Activated B cell treated with CpG ODN at 0.5 μM for 24 hours (primary cell): ENCODE measurements around the gene SLAMF1. TPM values are rescaled to one million over a fixed set of nuclear protein-coding genes. Genes with fewer than 3 reads are reported as not detected.

Experiments used
- ATAC-seq: fragments of 200-7000 bp; cut with Tn5 transposase; one replicate; pipeline ENCODE4 v1.10.0; 2021; ENCODE audit warnings: low read depth, mild to moderate bottlenecking, moderate library complexity
- CTCF ChIA-PET: fragments of 350-600 bp; sonication (Branson Sonifier 250); formaldehyde crosslinking; loops from one replicate; lab custom pipeline; 2021; ENCODE audit warnings: antibody characterized with exemption; lab: Charles Lee
- POLR2A ChIA-PET: fragments of 350-600 bp; sonication (Branson Sonifier 250); formaldehyde crosslinking; loops from one replicate; lab custom pipeline; 2021; ENCODE audit warnings: antibody characterized with exemption; lab: Charles Lee
- DNase-seq: peaks from one replicate; pipeline ENCODE4 v3.0.0; 2022
- H3K27ac Mint-ChIP-seq: one replicate; pipeline ENCODE4 v1.8.0; 2020; ENCODE audit warnings: mixed read lengths
- H3K27me3 Mint-ChIP-seq: one replicate; pipeline ENCODE4 v1.8.0; 2021; ENCODE audit warnings: mixed read lengths
- H3K36me3 Mint-ChIP-seq: one replicate; pipeline ENCODE4 v1.8.0; 2021; ENCODE audit warnings: low read depth, mixed read lengths
- H3K4me1 Mint-ChIP-seq: one replicate; pipeline ENCODE4 v1.8.0; 2021; ENCODE audit warnings: mixed read lengths
- H3K4me3 Mint-ChIP-seq: one replicate; pipeline ENCODE4 v1.8.0; 2020; ENCODE audit warnings: mild to moderate bottlenecking, mixed read lengths
- H3K9me3 Mint-ChIP-seq: one replicate; pipeline ENCODE4 v1.8.0; 2020; ENCODE audit warnings: mixed read lengths
- intact Hi-C: fragments of 100-400 bp; cut with micrococcal nuclease; formaldehyde crosslinking; loops from one replicate; pipeline ENCODE4 v1.15.1; 2024
- total RNA-seq: library from RNA; stranded (reverse); gene quantifications from 2 replicates; pipeline ENCODE4 v1.2.3, GENCODE V29; 2022
- TF ChIP-seq, protein P1 (sequence below): fragments of 200-600 bp; IDR thresholded peaks from one replicate; pipeline ENCODE4 v1.8.0; 2022; ENCODE audit warnings: antibody characterized with exemption, mild to moderate bottlenecking

SLAMF1 gene
- total RNA-seq, 1 donor from 2014 or later = 91.7 TPM

DNA sequence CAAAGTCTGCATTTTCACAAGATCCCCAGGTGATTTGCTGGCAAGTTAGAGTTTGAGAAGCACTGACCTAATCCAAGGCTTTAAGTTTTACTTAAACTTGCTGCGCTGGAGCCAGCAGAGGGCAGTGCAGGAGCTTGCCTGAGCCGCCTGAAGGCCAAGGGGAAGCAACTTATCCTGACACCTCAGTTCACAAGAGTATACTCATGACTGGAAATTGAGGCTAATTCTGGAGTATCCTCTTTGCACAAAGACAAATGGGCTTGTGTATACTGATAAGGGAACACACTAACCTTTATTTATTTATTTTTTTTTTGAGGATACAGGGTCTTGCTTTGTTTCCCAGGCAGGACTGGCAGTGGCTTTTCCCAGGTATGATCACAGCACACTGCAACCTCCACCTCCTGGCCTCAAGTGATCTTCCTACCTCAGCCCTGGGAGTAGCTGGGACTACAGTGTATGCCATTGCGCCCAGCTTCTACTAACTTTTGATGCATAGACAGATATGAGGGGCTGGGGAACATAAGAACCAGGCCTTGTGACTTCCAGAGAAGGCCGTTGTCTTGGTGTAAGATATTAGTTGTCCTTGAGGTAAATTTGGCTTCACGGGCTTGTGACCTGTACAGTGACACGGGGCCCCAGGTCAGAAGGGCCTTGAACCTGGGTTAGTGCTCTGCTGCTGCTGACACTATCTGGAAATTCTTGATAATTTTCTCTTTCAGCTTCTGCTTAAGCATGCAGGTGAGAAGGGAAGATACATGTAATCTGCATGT, 29.0 kb upstream of the SLAMF1 start:
- Mint-ChIP-seq H3K27ac (peak overlapping the region; percentile 61), H3K4me1 (peaks cover 14% of the 10 kb centered on the region), H3K27me3 (no peaks in the 10 kb centered on the region), H3K9me3 (no peaks in the 10 kb centered on the region), H3K36me3 (peaks cover 48% of the 10 kb centered on the region), H3K4me3 (peak overlapping the region; percentile 44)
- peak; percentile 60 for DNase-seq
- TF ChIP-seq, protein P1, sequence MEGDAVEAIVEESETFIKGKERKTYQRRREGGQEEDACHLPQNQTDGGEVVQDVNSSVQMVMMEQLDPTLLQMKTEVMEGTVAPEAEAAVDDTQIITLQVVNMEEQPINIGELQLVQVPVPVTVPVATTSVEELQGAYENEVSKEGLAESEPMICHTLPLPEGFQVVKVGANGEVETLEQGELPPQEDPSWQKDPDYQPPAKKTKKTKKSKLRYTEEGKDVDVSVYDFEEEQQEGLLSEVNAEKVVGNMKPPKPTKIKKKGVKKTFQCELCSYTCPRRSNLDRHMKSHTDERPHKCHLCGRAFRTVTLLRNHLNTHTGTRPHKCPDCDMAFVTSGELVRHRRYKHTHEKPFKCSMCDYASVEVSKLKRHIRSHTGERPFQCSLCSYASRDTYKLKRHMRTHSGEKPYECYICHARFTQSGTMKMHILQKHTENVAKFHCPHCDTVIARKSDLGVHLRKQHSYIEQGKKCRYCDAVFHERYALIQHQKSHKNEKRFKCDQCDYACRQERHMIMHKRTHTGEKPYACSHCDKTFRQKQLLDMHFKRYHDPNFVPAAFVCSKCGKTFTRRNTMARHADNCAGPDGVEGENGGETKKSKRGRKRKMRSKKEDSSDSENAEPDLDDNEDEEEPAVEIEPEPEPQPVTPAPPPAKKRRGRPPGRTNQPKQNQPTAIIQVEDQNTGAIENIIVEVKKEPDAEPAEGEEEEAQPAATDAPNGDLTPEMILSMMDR = peak; percentile 57
- ATAC-seq = peak; percentile 81
- intact Hi-C loops = loop anchor here (1.0 to 5.0 kb wide), 7 partner anchors 12 to 278 kb away; partner anchors contain the start of genes CD48 and ITLN2
- CTCF ChIA-PET = interaction anchor here (0.6 to 5.1 kb wide), 26 partner anchors 8 to 384 kb away, joined by 3 to 60 read pairs (median 5); partner anchors contain the start of genes CD48 and SLAMF1
- POLR2A ChIA-PET = interaction anchor here (0.7 to 5.6 kb wide), 13 partner anchors 11 to 369 kb away, joined by 3 to 60 read pairs (median 4); partner anchors contain the start of gene SLAMF1

DNA sequence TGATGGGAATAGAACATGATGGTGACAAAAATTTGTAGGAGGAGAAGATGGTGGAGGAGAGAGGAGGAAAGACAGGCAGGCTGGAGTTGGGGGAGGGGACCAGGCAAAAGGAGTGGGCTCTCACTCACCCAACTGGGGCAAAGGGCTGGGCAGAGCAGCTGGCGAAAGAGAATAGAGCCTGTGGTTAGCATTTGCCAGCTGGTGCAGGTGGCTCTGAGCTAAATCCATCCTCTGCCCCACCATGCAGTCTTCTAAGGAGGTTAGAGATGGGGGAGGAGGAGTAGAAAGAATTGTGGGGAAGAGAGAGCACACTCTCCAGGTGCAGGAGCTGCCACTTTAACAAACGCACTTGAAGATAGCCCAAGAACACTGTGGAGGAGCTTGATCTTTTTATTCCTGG, 27.6 kb upstream of the SLAMF1 start:
- ATAC-seq (peak; percentile 32), DNase-seq (no peak)
- no peak overlapping the region for H3K4me3 Mint-ChIP-seq
- no peaks in the 10 kb centered on the region for H3K9me3 Mint-ChIP-seq
- peaks cover 41% of the 10 kb centered on the region for H3K36me3 Mint-ChIP-seq
- no peaks in the 10 kb centered on the region for H3K27me3 Mint-ChIP-seq
- ChIA-PET CTCF (interaction anchor here (0.8 to 5.1 kb wide), 21 partner anchors 8 to 280 kb away, joined by 3 to 60 read pairs (median 6); partner anchors contain the start of genes ITLN2 and SLAMF1), POLR2A (interaction anchor here (0.6 to 5.6 kb wide), 12 partner anchors 9 to 513 kb away, joined by 3 to 60 read pairs (median 4); partner anchors contain the start of gene SLAMF1)
- H3K27ac Mint-ChIP-seq = no peak overlapping the region
- TF ChIP-seq, protein P1 = no peak
- intact Hi-C loops = loop anchor here (2.0 kb wide), 1 partner anchor 246 kb away; no protein-coding TSS in a partner anchor
- H3K4me1 Mint-ChIP-seq = peaks cover 19% of the 10 kb centered on the region

DNA sequence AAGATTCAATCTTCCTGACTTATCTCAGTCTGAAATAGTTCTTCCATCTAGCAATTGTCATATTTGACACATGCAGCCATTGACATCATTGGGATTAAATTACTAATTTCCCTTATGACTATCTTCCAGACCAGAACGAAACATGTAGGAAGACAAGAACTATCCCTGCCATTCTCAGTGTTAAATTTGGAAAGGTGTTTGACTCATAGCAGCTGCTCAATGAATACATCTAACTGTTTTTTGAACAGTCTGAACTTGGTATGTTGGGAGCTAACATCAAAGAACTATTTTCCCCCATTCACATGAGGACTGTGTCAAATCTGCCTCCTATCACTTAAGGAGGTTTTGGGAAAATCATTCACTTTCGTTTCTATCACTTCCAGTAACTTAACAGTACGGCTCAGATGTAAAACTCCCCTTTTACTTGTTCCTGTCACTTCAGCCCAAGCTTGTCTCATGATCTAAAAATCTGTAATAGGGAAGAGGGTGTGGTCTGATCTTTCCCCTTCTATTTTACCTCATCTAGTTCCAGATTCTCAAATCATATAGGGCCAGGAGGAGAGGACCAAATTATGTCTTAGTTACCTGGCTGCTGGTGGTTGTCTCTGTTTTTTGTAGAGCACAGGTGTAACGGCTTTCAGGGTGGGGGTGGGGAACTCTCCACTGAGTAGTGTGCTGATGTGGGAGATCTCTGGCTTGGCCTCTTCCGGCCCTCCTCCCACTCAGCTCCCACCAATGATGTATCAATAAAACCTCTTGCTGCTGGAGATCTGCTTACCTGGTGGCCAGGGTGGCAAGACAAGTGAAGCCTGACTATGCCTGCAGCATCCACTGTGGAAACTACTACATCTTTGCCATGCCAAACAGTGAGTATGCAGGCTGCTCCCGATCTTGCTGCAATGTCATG, 26.2 kb upstream of the SLAMF1 start:
- ChIA-PET POLR2A (interaction anchor here (0.9 to 5.6 kb wide), 15 partner anchors 8 to 122 kb away, joined by 3 to 60 read pairs (median 4); partner anchors contain the start of genes CD48, LY9 and SLAMF1), CTCF (interaction anchor here (0.7 to 5.1 kb wide), 14 partner anchors 8 to 279 kb away, joined by 3 to 60 read pairs (median 6); partner anchors contain the start of gene SLAMF1)
- Mint-ChIP-seq H3K27ac (no peak overlapping the region), H3K36me3 (peaks cover 30% of the 10 kb centered on the region), H3K9me3 (no peaks in the 10 kb centered on the region), H3K27me3 (no peaks in the 10 kb centered on the region), H3K4me3 (no peak overlapping the region), H3K4me1 (peaks cover 19% of the 10 kb centered on the region)
- intact Hi-C loops = no loop called here
- TF ChIP-seq, protein P1 = no peak
- DNase-seq = no peak
- ATAC-seq = peak; percentile 13

DNA sequence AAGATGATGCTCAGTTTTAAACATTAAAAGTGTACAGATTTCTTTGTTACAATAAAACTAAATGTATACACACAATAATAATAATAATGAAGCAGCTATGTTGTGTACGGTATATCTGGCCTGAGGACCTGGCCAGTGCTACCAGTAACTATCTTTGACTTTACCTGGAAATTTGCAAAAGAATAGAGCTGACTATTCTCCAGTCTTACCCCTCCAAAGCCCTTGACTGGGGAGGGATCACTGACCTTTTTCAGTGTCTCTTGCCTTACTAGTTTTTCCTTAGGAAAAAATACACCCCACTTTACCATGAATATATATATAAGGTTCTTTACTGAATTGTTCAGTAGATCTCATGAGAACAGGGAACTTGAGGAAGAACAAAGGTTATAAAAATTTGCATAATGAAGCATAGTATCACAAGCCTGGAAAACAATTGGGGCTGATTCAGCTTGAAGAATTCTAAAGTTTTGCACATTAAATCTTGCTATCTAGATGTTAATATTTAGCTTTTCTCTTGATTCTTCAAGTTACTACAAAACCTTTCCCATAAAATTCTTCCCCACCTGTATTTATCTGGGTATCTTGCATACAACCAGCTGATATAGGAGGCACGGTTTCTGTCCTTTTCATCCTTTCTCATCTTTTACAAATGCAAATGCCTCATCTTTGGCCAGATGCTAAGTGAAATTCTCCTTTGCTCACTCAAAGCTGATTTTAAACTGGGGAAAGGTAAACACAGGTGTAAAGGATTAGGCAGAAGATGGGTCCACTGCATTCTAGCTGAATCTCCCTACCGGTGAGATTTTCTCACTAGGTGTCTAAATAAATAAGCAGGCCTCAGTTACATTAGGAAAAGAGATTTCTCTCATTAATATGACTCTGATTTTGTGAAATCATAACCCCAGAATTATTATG, 25.0 kb upstream of the SLAMF1 start:
- H3K9me3 Mint-ChIP-seq = no peaks in the 10 kb centered on the region
- TF ChIP-seq, protein P1 = no peak
- ATAC-seq (no peak), DNase-seq (no peak)
- no peak overlapping the region for H3K27ac Mint-ChIP-seq
- ChIA-PET POLR2A (interaction anchor here (0.5 to 5.6 kb wide), 13 partner anchors 9 to 291 kb away, joined by 3 to 60 read pairs (median 4); partner anchors contain the start of genes LY9 and SLAMF1), CTCF (interaction anchor here (0.6 to 5.1 kb wide), 8 partner anchors 9 to 280 kb away, joined by 3 to 60 read pairs (median 6); partner anchors contain the start of gene SLAMF1)
- peaks cover 18% of the 10 kb centered on the region for H3K36me3 Mint-ChIP-seq
- peaks cover 30% of the 10 kb centered on the region for H3K4me1 Mint-ChIP-seq
- intact Hi-C loops = no loop called here
- H3K27me3 Mint-ChIP-seq = no peaks in the 10 kb centered on the region
- H3K4me3 Mint-ChIP-seq = no peak overlapping the region
